ENCODE results near the gene TMEM205.

DNA sequence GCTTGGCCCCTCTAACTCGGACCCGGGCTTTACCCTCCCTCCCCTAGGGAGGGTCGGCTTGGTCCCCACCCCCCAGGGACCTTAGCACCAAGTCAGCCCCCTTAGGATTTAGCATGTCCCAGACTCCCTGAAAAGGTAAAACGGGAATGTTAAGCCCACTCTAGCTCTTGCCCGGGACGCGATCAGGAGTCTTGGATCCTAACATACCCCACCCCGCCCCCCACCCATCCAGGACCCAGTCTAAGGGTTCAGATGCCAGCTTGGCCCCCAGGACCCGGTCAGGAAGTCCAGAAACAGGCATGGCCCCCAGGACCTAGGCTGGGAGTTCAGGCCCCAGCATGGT, 37.6 kb upstream of the TMEM205 start:
- no peak for TF ChIP-seq CTCF (IDR thresholded peaks at IDR 0.05)
- TF ChIP-seq POLR2A (IDR thresholded peaks at IDR 0.05), result no peak
